Trophoblast cell (in vitro differentiated cells and primary cell): ENCODE measurements around the gene SYT2.
"Not testable (repeated sequence)": the region's sequence is repeated elsewhere in the genome, so short reads cannot be mapped to it uniquely, and the experiment has no call there.

Experiments used
- DNase-seq, 2 donors: peaks; one replicate each; pipeline ENCODE4 v3.0.0-alpha.2; 2016
- H2AFZ ChIP-seq: 2 replicates; pipeline ENCODE4 v1.6.1; 2013; ENCODE audit warnings: low read length, moderate library complexity, mild to moderate bottlenecking; ENCODE audit not compliant: insufficient read depth, poor library complexity
- H2AK5ac ChIP-seq: 2 replicates; pipeline ENCODE4 v1.6.1; 2013; ENCODE audit warnings: mild to moderate bottlenecking, low read length
- H2BK120ac ChIP-seq: 2 replicates; pipeline ENCODE4 v1.6.1; 2013; ENCODE audit warnings: low read length, mild to moderate bottlenecking, moderate library complexity; ENCODE audit not compliant: insufficient read depth, poor library complexity
- H2BK12ac ChIP-seq: 2 replicates; pipeline ENCODE4 v1.6.1; 2013; ENCODE audit warnings: mild to moderate bottlenecking, low read length, moderate library complexity
- H2BK5ac ChIP-seq: 2 replicates; pipeline ENCODE4 v1.6.1; 2013; ENCODE audit warnings: low read length, low read depth, moderate library complexity, mild to moderate bottlenecking; ENCODE audit not compliant: poor library complexity
- H3K14ac ChIP-seq: 2 replicates; pipeline ENCODE4 v1.6.1; 2013; ENCODE audit warnings: mild to moderate bottlenecking, low read length
- H3K18ac ChIP-seq: 2 replicates; pipeline ENCODE4 v1.6.1; 2013; ENCODE audit warnings: mild to moderate bottlenecking, low read length
- H3K23ac ChIP-seq: 2 replicates; pipeline ENCODE4 v1.6.1; 2013; ENCODE audit warnings: low read length
- H3K27ac ChIP-seq: 2 replicates; pipeline ENCODE4 v1.5.1; 2013; ENCODE audit warnings: low read depth, mild to moderate bottlenecking, inconsistent platforms, low read length, moderate library complexity
- H3K27me3 ChIP-seq: 2 replicates; pipeline ENCODE4 v1.6.1; 2013; ENCODE audit warnings: inconsistent platforms, mild to moderate bottlenecking, low read length, moderate library complexity; ENCODE audit not compliant: insufficient read depth
- H3K36me3 ChIP-seq, 2 experiments: 1 replicate in 1 of 2; 2 replicates in 1 of 2; pipeline ENCODE4 v1.6.1; 2013; ENCODE audit warnings: low read length in 2 of 2, mild to moderate bottlenecking in 2 of 2, moderate library complexity in 1 of 2; ENCODE audit not compliant: insufficient read depth in 2 of 2, control insufficient read depth in 1 of 2
- H3K4ac ChIP-seq: 2 replicates; pipeline ENCODE4 v1.6.1; 2013; ENCODE audit warnings: low read depth, mild to moderate bottlenecking, low read length, moderate library complexity
- H3K4me1 ChIP-seq, 2 experiments: 1 replicate in 1 of 2; 2 replicates in 1 of 2; pipeline ENCODE4 v1.6.1; 2013; ENCODE audit warnings: low read length in 2 of 2, mild to moderate bottlenecking in 2 of 2, moderate library complexity in 1 of 2; ENCODE audit not compliant: insufficient read depth in 2 of 2, control insufficient read depth in 1 of 2
- H3K4me2 ChIP-seq: 2 replicates; pipeline ENCODE4 v1.6.1; 2013; ENCODE audit warnings: inconsistent platforms, mild to moderate bottlenecking, low read length, moderate library complexity
- H3K4me3 ChIP-seq: 2 replicates; pipeline ENCODE4 v1.5.1; 2013; ENCODE audit warnings: mild to moderate bottlenecking, low read depth, low read length, inconsistent platforms
- H3K79me1 ChIP-seq: one replicate; pipeline ENCODE4 v1.6.1; 2013; ENCODE audit warnings: low read length
- H3K79me2 ChIP-seq: 2 replicates; pipeline ENCODE4 v1.6.1; 2013; ENCODE audit warnings: low read length, mild to moderate bottlenecking; ENCODE audit not compliant: control insufficient read depth, insufficient read depth, poor library complexity
- H3K9ac ChIP-seq: 2 replicates; pipeline ENCODE4 v1.6.1; 2013; ENCODE audit warnings: mild to moderate bottlenecking, low read length
- H3K9me3 ChIP-seq: 2 replicates; pipeline ENCODE4 v1.6.1; 2013; ENCODE audit warnings: low read depth, mild to moderate bottlenecking, control low read depth, inconsistent platforms, low read length; ENCODE audit not compliant: insufficient read depth
- H4K12ac ChIP-seq: 2 replicates; pipeline ENCODE4 v1.6.1; 2013; ENCODE audit warnings: low read depth, mild to moderate bottlenecking, low read length, moderate library complexity
- H4K8ac ChIP-seq: 2 replicates; pipeline ENCODE4 v1.6.1; 2013; ENCODE audit warnings: low read depth, mild to moderate bottlenecking, low read length, moderate library complexity
- H4K91ac ChIP-seq: one replicate; pipeline ENCODE4 v1.6.1; 2013; ENCODE audit warnings: low read depth, mild to moderate bottlenecking, low read length, moderate library complexity
- WGBS: extraction: QIAGEN DNeasy Blood & Tissue Kit; methylation state at CpG from one replicate; pipeline ENCODE4 v1.1.7; 2013; ENCODE audit warnings: missing lambda C conversion rate; ENCODE audit not compliant: insufficient read length, insufficient coverage; ENCODE audit errors: extremely low coverage; 5-methylcytosine and 5-hydroxymethylcytosine counted together

The SYT2 gene

GRCh38 chr1:202553078-202553477 lies 157.2 kb downstream of the SYT2 start:
- H3K27ac ChIP-seq, H3K79me1 ChIP-seq, H3K23ac ChIP-seq, H3K18ac ChIP-seq, H4K91ac ChIP-seq, H2BK5ac ChIP-seq, H3K14ac ChIP-seq, H2BK120ac ChIP-seq, H3K4me1 ChIP-seq, H3K9ac ChIP-seq, H3K9me3 ChIP-seq, DNase-seq, H2BK12ac ChIP-seq, H3K4me2 ChIP-seq, H4K8ac ChIP-seq, H2AFZ ChIP-seq, H4K12ac ChIP-seq, H3K79me2 ChIP-seq, H3K27me3 ChIP-seq, H3K4me3 ChIP-seq, H3K4ac ChIP-seq, H2AK5ac ChIP-seq, H3K36me3 ChIP-seq: not testable (repeated sequence)
- WGBS = no CpG with 5 or more reads among the region's 1 CpG

- not testable (repeated sequence) for H2AK5ac ChIP-seq, H3K18ac ChIP-seq, H3K36me3 ChIP-seq, H3K4me2 ChIP-seq, H3K9me3 ChIP-seq, H3K4ac ChIP-seq, H4K12ac ChIP-seq, H3K23ac ChIP-seq, H4K8ac ChIP-seq, DNase-seq, H3K4me3 ChIP-seq, H3K4me1 ChIP-seq, H2BK5ac ChIP-seq, H3K27me3 ChIP-seq, H3K9ac ChIP-seq, H2AFZ ChIP-seq, H4K91ac ChIP-seq, H2BK12ac ChIP-seq, H3K79me2 ChIP-seq, H3K79me1 ChIP-seq, H3K14ac ChIP-seq, H3K27ac ChIP-seq
- H2BK120ac ChIP-seq = peak overlapping the region; percentile 22
Observed at GRCh38 chr1:202552615-202553014, 157.6 kb downstream of the SYT2 start.

- no CpG with 5 or more reads among the region's 3 CpGs for WGBS
- H3K23ac ChIP-seq = no peak overlapping the region
Observed at GRCh38 chr1:202551683-202552082, 158.6 kb downstream of the SYT2 start.

GRCh38 chr1:202550088-202550487 lies 160.2 kb downstream of the SYT2 start:
- WGBS = no CpG with 5 or more reads among the region's 1 CpG
- H3K36me3 ChIP-seq = not testable (repeated sequence)

More at GRCh38 chr1:202551683-202552082, 158.6 kb downstream of the SYT2 start:
- Histone ChIP-seq H3K14ac (no peak overlapping the region), H3K9me3 (no peaks in the 10 kb centered on the region), H3K27ac (peak overlapping the region; percentile 1), H4K8ac (no peak overlapping the region), H3K4me2 (no peak overlapping the region), H2BK5ac (no peak overlapping the region), H3K9ac (no peak overlapping the region), H3K79me1 (peaks cover 2% of the 10 kb centered on the region), H4K91ac (no peak overlapping the region), H2AK5ac (no peak overlapping the region), H3K79me2 (no peaks in the 10 kb centered on the region), H3K36me3 (no peaks in the 10 kb centered on the region), H2AFZ (no peak overlapping the region), H4K12ac (no peak overlapping the region), H3K18ac (no peak overlapping the region), H3K4ac (no peak overlapping the region), H3K4me3 (no peak overlapping the region), H3K27me3 (no peaks in the 10 kb centered on the region), H2BK120ac (no peak overlapping the region), H2BK12ac (no peak overlapping the region), H3K4me1 (peaks cover 0 to 6% of the 10 kb centered on the region in 2 experiments)
- peak; percentile 95 to 98 for DNase-seq

More at GRCh38 chr1:202550088-202550487, 160.2 kb downstream of the SYT2 start:
- not testable (repeated sequence) for H3K79me1 ChIP-seq, H4K91ac ChIP-seq, H3K79me2 ChIP-seq, H4K12ac ChIP-seq, H3K4ac ChIP-seq, H3K27me3 ChIP-seq, H4K8ac ChIP-seq, H3K4me1 ChIP-seq, H2BK5ac ChIP-seq, H3K4me2 ChIP-seq, H2BK12ac ChIP-seq, H3K18ac ChIP-seq, H3K23ac ChIP-seq, H3K4me3 ChIP-seq, H3K9ac ChIP-seq, H2BK120ac ChIP-seq, H2AFZ ChIP-seq, DNase-seq, H3K27ac ChIP-seq, H3K9me3 ChIP-seq, H3K14ac ChIP-seq, H2AK5ac ChIP-seq
